Activated CD4-positive, CD25-positive, alpha-beta regulatory T cell treated with anti-CD3 and anti-CD28 coated beads, Interleukin-2, amount 50 U/mL, for 24 hours (primary cell): ENCODE data around the gene DGKG.

Experiments used
- ATAC-seq, 2 donors: fragments of 150-1000 bp; cut with Tn5 transposase; one replicate each; pipeline ENCODE4 v1.10.0; 2021; ENCODE audit warnings: mild to moderate bottlenecking in 1 of 2, moderate library complexity in 1 of 2

Gene DGKG

GRCh38 chr3:186132487-186132886 is 229.5 kb downstream of the DGKG start:
- ATAC-seq = no peak

DNA sequence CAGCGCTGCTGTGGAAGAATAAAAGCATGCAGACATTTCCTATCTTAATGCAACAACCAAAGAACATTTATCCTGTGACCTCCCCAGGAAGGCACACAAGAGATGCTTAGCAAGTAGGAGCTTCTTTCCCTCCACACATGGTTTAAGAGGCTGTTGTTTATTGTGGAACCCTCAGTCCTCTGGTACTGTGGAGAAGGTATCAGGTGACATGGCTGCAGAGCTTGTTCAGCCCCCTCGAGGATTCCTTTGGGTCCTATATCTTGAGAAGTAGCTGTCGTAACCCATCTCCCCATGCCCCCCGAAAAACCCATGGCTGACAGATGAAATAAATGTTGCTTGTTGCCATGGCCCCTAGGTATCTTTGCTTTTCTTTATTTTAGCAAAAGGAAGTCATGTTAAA is 232.8 kb downstream of the DGKG start:
- no peak for ATAC-seq

- ATAC-seq = no peak
Measured at GRCh38 chr3:186128158-186128557, 233.9 kb downstream of the DGKG start.

DNA sequence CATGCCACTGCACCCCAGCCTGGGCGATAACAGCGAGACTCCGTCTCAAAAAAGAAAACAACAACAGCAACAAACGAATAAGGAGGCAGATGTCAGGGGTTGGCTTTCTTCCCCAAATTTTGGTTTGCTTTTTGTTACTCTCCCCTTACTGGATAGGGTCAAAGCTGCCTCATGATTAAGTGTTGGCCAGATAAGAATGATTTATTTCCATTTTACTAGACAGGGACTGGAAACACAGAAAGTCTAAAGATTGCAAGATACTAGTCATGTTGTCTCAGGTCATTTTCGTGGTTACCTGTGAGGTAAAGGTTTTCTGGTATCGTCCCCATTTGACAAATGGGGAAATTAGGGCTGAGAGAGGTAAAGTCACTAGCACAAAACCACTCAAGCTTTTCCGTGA is 234.6 kb downstream of the DGKG start:
- ATAC-seq = no peak

DNA sequence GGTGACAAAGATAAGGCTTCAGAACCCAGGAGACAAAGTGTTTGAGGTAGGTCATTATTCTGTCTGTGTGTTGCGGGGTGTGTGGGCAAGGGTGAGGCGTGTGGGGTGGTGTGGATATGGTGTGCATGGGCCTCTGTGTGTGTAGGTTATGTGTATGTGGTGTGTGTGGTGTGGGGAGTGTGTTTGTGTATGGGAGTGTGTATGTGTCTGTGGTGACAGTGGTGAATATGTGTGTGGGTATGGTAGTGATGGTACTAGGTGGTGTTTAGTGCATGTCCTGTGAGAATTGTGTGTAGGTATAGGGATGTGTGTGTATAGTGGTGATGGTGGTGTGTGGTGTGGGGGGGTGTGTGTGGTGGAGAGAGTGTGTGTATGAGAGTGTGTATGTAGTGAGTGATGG is 236.9 kb downstream of the DGKG start:
- ATAC-seq = no peak

DNA sequence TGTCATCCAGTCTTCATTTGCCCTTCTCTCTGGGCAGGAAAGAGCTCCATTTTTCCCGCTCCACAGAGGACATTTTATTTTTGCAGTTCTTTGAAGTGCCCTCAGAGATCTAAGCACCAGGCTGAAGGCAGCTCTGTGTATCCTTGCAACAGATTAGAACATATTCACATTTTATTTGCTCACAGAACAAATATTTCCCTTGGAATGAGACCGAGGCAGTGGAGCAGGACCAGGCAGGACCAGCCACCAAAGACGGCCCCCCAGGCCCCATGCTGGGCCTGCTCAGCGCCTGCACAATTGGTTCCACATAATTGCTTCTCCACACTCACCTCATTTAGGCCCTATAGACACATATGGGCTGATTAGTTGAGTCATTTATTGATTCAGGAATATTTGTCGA is 237.4 kb downstream of the DGKG start:
- no peak for ATAC-seq

DNA sequence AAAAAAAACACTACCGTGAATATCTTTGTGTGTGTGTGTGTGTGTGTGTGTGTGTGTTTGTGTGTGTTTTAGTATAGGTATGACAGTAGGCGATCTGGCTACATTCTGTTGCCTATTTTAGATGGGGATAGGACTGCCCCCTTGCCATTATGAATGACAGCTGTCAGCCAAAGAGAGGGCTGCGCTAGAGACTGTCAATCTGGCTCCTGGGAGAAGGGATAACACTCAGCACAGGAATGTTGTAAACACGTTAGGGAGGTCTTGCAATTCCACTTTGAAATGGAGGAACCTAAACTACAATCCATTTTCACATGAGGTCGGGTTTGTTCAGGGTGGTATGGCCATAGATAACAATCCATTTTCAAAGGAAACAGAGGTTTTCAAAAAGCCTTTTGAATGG is 239.0 kb downstream of the DGKG start:
- ATAC-seq = no peak

DNA sequence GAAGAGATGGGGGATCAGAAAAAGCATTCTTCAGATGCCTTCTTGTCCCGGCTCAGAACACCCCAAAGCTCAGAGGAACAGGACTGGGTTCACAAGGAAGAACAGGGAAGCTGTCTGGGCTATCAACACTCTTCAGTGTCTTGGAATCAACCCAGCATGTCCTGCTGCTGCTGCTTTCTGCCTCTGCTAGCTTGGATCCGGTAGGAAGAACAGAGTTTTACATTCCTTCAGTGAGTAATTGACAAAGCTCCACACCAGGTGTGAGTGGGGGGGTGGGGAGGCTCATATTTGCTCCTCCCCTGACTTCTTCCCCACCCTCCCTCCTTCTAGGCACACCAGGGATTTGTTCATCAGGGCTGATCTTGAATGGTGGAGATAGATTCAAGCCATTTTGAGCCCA is 240.1 kb downstream of the DGKG start:
- no peak for ATAC-seq

DNA sequence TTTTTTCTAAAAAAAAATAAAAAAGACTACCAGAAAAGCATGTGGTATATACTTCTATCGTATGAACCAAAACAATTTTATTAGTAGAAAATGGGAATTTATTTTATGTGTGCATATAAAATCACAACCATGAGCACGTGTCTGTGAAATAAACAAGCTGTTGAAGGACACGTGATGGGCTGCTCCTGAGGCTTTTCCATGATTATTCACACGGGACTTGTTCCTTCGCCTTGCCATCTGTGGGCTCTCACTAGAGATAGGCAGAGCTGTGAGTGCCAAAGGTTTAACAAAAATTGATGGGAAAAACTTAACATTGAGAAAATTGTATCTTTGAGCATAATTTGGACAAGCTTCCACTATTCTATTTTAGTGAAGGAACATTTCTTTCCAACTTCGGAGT is 240.8 kb downstream of the DGKG start:
- ATAC-seq = no peak

DNA sequence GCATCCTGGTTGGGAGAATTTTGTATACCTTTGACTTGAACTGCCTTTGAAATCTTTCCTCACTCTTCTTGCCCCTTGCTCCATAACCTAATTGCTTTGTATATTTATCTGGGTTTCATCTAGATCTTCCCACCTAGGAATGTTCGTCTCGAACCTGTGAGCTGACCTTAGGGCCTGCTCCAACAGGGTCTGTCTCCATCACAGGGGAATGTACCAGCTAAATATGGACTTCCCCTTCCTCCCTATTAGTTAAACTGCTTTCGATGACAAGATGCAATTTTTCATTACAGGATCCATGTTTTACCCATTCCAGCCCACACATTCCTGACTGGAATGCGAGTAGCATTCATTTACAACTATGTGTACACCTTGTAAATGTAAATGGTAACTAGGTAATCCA is 242.5 kb downstream of the DGKG start:
- ATAC-seq = no peak

DNA sequence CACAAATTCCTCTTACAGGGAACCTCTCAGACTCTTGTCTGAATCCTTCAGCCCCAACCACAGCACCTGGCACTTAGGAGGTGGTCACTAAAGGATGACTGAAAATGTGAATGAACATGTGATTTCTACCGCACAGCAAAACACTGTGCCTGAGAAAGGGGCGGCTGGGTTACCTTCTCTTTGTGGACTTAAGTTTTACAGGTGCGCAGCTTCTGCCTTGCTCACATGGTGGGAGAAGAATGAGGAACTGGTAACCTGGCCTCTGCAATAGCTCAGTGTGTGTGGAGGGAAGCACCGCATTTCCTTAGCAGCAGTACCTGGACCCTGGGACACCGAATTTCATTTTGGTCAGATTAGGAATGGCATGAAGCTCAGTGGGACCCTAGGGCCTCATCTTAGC is 243.3 kb downstream of the DGKG start:
- ATAC-seq = no peak

GRCh38 chr3:186117521-186118134 is 244.4 kb downstream of the DGKG start:
- no peak for ATAC-seq

DNA sequence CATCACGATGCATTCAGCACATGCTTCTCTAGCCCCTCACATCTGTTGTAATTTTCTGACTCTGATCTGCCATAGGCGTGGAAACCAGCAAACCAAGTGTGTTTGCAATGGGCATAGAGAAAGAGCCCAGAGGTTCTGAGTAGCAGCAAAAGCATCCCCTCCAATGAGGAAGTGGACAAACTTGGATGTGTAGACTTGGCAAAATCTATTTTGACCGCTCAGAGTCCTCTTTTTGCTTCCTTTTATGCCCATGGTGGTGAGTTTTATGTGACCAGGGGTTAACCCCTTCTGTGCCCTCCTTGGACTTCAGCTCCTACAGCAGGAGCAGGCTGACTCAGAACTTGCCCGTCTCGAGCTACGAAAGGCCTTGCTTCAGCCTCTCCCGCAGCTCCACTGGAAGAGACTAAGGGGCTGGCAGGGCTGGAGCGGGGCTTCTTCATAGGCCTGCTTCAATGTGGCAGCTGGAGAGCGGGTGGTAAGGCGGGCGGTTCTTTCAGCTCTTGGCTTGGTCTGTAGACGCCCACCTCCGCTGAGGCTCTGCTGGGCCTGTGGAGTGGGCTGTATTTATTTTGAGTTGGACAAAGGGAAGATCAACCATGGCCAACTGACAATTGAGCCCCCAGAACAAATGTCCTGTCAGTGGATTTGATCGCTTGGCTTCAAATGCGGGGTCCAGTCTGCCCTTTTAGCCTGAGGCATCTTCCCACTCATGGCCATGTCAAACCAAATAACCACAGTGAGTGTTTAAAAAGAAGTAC is 246.6 kb downstream of the DGKG start:
- ATAC-seq = no peak

DNA sequence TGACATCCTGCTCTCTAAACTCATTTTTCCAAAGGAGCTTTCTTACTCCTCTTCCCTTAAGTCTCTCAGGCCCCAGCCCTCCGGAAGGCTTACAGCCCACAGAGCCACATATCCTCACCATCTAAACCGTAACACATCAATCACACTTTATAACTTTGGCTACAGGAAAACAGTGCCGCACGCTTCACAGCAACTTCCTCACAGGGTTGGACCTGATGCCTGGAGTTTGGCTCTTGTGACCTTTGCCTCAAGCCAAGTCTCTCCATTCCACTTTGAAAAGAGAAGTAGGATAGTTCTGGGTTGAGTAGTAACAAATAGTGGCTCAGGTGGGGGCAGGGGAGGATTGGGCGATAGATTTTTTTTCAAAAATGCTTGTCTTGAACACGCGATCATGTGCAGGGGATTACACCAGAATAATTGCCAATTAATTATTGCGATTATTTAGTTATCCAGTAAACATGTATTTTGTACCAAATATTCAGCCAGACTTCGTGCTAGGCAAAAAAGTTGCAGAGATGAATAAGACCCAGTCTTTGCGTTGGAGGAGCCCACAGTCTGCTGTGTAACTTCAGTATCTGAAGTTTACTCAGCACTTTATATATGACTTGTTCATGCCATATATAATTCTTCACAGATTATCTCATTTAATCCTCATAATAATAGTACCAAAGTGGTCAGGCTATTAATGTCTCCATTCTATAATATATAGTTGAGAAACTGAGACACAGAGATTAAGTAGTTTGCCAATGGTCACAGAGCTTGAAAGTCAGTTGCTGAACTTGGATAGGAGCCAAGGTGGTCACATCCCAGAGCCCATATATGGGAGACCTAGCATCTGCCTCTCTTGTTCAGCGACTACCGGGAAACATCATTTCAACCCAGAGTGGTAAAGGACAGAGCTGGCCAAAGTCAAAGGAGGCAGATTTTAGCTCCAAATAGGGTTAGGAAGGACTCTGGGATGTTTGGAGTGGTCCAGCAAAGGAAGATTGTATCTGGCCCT is 250.8 kb downstream of the DGKG start:
- ATAC-seq = peak in 1 of 2 donors; percentile 11

DNA sequence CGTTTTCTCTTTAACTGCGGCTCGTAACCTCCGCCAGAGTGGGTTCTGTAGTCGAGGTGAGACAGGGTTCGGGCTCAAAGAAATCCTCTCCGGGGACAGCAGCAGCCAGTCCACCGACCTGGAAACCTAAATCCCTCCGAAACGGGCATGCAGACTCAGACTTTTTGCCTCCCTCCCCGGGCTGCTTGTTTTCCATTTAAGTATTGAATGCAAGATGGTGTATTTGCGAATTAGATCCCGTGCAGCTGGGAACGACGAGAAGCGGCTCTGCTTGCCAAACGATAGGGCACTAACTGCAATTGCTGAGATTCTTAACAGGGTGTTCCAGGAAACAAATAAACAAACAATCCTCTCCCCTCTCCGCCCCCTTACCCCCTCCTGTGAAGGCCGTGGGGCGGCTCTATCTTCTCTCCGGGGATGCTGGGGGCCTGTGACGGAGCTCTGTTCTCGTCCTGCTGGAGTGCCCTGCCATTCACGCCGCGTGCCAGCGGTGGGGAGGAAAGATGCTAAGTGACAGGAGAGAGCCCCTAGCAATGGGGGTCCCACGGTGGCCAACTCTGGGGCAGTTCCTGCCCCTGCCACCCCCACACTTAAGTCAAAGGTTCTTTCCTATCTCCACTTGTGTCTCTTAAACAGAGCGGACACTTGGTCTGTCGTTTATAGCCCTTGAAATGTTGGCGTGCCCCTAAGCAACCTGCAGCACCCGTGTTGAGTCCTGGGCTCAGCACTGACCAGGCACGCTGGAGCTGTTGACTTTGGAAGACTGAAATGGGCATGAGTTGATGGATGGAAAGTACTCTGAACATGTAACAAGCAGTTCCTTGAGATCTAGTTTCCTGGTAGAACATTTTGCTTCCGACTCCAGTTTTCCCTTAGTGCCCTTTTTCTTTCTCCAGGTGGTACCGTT is 251.9 kb downstream of the DGKG start:
- ATAC-seq = no peak

GRCh38 chr3:186108941-186109865 is 252.8 kb downstream of the DGKG start, which contains the start of gene ETV5:
ETV5 (minus strand) TSS chr3:186109089; CDS start chr3:186105868, 3,221 bp downstream.
- ATAC-seq = peak; percentile 93 to 97

- no peak for ATAC-seq
Measured at GRCh38 chr3:186108106-186108940, 253.7 kb downstream of the DGKG start.

DNA sequence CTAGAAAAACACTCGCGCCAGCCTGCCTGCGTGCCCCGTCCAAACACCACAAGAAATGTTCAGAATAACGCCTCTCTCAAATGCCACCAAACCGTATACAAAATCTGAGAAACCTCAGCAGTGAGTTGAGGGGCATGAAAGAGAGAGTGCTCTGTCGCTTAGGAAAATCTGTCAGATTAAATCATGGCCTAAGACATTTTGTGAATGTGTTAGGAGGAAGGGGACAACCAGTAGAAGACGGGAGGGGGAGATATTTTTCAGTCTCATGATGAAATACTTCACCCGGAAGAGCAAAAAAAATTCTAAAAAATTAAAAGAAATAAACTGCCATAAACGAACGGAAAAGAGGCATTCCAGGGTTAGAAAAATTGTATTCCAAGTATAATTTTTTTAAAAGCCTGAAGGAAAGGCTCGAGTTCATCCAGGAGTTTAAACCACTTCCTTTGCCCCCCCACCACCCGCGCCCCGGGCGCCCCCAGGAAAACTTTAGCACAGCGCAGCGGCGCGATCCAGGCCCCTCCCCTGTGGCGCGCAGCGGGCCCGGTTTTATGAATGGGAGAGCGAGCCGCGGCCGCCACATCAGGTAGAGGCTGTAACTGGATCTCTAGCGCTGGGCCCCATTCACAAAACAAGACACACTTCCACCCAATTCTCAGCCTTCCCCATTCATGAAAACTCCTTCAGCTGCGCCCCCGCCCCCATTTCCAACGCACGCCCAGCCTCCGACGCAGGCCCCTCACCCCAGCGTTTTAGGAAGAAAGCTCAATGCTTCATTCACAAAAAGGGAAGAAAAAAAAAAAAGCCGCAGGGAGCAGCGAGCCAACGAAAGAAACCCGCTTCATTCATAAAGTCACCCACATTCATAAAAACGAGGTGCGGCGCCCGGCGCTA is 254.6 kb downstream of the DGKG start:
- ATAC-seq = no peak

GRCh38 chr3:186105543-186105942 is 256.5 kb downstream of the DGKG start:
- ATAC-seq = no peak
